DMS153 treated with DMSO at 0.1 percent for 48 hours (cell line): ENCODE data around the gene GRM5.
"Not testable (repeated sequence)": the region's sequence is repeated elsewhere in the genome, so short reads cannot be mapped to it uniquely, and the experiment has no call there.

Experiments
- DNase-seq: peaks from one replicate; lab custom pipeline; 2025; ENCODE audit not compliant: unreplicated experiment; lab: John Stamatoyannopoulos, UW

Gene GRM5

DNA sequence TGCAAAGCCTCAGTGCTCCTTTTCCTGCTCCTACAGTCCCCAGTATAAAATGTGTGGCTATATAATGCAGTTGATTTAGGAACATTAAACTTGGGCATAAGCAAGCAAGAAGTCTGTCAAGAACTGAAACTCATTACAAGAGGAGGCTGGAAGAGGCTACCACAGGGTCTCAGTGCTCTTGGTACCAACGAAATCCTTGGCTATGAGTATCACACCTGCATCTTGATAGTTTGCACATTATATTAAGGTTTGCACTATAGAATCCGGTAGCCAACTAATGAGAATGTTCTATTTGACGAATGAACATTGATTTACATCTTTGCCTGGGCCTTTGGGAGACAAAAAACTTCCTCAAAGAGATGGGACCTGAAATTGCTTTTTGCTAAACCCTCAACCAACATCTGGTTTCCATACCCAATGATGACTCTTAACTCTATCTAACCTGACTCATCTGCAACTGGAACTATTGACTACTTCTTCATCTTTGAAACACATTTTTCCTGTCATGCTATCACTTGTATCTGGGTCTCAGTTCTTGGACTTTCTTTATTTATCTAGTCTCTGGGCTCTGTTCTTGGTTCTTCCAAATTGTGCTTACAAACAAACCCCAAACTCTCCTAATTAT is 521.0 kb downstream of the GRM5 start:
- DNase-seq, result no peak

DNA sequence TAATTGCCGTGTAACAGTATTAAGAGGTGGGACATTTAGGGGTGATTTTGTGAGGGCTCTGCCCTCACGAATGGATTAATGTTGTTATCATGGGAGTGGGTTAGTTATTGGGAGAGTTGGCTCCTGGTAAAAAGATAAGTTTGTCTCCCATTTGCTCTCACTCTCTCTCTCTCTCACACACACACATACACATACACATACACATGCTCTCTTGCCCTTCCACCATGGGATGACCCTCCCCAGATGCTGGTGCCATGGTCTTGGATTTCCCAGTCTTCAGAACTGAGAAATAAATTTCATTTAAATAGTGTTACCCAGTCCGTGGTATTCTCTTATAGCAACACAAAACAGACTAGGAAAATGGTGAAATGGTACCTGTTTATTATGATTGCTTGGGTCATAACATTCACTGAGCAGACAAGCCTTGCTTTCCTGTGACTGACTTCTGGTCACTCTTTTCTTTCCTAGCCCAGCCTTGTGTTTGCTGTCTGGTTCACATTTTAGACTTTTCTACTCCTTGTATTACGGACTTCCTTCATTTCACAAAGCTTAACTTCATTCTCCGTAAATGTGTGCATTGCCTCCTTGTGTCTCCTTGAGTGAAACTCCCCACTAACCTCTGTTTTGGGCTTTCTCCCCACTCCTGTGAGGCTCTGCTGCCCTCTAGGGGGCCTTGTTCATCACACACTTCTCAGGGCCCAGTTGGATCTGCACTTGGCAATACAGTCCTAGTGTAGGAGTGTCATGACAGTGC is 521.7 kb downstream of the GRM5 start:
- DNase-seq, result peak; percentile 44

DNA sequence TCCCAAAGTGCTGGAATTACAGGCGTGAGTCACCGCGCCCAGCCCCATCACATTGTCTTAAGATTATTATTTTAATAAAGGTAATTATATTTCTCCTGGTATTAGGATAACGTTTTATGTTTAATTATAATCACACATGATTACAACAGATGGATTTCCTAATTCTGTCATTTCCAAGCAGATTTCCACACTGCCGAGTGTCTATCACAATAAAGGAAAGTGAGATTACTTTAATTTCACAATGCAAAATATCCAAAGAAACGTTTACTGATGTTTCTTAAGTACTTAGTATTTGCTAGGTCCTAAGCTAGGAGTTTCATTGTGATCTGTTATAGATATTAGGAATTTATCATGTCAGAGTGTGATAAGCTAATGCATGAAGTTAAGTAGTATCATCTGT is 524.8 kb downstream of the GRM5 start:
- no peak for DNase-seq

DNA sequence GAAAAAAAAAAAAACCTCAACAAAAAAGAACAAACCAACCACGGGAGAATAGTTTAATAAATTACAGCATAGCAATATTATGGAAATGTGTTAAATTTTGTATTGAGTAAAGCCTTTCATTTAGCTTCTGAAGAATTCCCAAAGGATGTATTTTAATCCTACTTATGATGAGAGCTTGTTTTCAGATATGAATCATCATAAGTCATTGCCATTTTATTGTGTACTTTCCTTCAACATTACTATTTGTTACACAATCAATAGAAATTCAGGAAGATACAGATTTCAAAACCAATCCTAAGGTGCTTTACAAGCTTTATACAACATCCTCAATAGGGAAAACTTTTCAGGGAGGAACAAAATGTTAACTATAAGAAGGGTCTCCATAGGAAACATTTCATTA is 527.7 kb downstream of the GRM5 start:
- DNase-seq, result no peak

DNA sequence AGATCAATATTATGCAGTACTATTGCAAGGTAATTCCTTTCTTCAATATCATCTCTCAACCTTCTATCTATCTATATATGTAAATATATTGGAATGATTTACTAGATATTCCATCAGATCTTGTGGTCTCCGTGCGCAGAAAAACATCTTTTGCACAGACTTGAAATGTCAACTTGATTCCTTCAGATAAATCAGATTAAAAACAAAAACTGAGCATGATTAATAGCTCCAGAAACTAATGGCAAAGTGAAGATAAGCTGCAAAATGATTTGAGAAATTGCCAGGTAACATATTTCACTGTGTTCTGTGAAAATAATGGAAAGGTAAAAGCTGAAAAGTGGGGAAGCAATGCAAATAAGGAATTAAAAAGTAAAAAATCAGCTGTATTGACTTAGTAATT is 528.2 kb downstream of the GRM5 start:
- DNase-seq, result no peak

DNA sequence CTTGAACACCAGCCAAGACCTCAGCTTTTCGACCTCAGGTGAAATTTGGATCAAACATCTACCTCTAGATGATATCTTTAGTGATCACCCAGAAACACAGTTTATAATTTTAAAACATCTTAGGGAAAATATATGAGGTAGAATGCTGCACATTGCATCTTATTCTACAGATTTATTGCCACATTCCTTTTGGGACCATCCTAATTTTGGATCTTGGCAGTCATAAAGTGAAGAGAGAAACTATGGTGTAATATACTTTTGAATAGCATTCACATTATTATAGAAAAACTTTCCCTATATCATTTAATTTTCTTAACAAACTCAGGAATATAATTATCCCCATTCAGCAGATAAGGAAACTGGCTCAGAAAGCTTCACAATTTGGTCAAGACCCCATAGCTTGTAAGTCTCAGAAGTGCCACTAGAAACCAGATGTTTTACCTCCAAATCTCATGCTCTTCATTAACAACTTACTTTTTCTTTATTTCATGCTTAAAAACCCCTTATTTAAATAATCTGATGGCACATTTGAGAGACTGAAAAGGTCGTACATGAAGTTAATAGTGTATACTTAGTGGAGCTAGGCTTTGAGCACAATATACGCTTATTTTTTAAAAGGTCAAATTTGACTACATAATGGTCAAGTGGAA is 529.0 kb downstream of the GRM5 start:
- no peak for DNase-seq

DNA sequence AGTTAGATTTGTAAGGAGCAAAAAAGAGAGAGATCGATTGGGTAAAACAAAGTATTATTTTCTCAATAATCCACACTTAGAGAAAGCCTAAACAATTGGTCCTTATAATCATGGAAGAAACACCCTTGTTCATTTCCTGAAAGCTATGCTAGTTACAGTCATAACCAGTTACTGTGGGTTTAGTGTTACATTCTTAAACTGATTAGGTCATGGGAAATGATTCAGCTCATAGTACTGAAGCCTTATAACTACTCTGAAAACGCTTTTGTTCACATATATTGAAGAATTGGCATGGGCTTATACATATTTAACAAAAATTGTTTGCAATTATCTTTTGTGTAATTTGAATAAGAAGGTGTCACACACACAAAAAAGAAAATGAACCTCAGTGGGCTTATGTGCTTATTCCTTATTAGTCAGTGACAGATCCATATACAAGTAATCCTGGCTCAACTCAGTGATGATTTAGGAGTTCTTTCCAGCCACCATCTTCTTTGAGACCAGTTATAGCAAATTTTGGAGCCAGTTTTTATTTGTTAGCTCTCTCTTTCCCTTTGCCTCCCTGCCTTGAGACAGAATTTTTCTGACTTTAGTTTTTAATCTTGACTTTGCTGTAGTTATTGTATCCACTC is 529.8 kb downstream of the GRM5 start:
- DNase-seq, result no peak

DNA sequence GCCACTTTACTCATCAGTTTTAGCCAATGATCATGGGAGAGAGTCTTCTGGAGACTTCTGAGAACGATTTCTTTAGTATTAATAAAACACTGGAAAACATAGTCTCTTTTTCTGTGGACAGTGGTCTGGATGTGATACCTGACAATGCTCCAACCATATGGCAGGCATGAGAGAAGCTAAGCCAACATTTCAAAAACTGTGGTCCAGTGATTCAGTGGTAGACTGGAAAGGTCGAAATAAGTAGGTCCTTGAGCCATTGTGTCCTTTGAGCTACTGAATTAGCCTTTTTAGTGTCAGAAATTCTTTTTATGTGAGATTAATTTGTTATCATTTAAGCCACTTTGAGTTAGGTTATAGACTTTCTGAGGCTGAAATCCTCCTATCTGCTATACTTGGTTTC is 530.5 kb downstream of the GRM5 start:
- DNase-seq, result no peak

DNA sequence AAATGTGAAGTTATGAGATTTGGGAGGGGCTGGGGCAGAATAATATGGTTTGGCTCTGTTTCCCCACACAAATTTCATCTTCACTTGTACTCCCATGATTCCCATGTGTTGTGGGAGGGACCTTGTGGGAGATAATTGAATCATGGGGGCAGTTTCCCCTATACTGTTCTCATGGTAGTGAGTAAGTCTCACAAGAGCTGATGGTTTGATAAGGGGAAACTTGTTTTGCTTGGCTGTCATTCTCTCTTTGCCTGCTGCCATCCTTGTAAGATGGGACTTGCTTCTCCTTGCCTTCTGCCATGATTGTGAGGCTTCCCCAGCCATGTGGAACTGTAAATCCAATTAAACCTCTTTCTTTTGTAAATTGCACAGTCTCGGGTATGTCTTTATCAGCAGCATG is 531.1 kb downstream of the GRM5 start:
- DNase-seq, result not testable (repeated sequence)

DNA sequence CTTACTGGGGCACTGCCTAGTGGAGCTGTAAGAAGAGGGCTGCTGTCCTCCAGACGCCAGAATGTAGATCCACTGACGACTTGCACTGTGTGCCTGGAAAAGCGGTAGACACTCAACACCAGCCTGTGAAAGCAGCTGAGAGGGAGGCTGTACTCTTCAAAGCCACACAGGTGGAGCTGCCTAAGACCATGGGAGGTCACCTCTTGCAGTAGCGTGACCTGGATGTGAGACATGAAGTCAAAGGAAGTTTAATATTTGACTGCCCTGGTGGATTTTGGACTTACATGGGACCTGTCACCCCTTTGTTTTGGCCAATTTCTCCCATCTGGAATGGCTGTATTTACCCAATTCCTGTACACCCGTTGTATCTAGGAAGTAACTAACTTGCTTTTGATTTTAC is 531.6 kb downstream of the GRM5 start:
- no peak for DNase-seq

DNA sequence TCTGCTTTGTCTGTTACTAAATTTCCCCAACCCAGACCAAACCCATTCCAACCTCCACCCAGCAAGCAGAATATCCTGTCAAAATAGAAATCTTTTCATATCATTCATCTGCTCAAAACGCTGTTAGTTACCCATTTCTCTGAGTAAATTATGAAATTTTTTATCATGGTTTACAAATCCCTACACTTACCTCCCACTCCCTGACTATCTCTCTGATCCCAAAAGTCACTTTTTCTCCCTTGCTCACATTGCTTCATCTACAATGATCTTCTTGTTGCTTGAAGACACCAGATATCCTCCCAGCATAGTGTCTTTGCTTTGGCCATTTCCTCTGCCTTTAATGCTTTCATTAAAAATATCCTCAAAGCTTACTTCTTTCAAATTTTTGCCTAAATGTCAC is 532.8 kb downstream of the GRM5 start:
- no peak for DNase-seq

DNA sequence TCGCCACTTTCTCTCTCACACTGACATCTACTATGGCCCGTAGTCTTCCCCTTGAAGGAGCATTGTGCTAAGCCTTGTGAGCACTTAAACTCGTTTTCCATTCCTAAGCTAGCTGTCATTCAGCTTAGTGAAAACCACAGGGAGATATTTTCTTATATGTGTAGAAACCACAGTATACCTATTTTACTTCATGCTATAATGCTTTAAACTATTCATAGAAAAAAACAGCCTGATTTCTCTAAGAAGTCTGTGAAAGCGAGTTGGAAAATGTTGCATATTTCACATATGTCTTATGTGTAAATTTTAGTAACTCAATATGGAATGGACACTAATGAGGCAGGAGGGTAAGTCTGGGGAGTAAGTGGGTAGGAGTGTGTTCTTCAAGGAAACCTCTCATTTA is 534.0 kb downstream of the GRM5 start:
- DNase-seq, result no peak

DNA sequence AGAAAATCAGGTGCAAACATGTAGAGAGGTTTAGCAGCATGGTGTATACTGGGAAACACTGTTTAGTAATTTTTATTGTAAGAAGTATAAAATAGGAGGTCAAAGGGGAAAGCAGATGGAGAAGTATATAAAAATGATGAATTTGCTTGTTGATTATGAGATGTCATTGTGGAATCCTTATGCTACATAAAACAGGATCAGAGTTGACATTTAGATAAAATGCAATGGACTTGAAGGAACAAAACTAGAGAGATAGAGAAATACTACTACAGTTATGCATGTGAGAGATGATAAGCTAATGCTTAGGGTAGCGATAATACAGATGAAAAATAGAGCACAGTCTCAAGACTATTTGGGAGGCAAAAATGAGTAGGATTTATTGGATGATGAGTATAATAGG is 536.4 kb downstream of the GRM5 start:
- no peak for DNase-seq

DNA sequence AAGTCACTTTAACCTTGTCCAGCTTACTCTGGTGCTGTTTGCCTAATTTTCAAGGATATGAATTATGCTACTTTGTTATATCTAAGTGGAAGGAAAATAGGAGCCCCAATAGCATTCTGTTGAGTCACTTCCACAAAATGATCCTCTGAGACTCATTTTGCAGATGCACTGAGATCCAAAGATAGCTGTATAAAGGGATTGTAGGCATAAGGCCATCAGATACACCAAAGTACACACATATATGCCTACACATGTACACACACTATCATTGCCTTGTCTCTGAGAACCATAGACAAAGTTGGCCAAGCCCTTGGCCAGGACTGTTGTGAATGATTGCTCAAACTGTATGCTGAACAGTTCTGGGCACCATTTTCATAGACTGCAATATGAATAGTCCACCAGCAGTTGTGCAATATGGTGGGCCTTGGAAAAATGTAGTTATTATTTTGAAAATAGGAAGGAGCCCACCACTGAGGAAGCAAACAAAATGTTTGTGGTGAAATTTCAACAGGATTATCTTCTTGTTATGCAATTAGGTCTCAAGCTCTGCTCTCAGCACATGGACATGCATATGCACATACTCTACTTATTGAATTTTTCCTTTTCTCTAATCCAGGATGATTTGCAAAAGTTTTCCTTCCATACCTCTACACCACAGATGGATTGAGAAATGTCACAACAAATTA is 542.3 kb downstream of the GRM5 start:
- DNase-seq, result no peak

DNA sequence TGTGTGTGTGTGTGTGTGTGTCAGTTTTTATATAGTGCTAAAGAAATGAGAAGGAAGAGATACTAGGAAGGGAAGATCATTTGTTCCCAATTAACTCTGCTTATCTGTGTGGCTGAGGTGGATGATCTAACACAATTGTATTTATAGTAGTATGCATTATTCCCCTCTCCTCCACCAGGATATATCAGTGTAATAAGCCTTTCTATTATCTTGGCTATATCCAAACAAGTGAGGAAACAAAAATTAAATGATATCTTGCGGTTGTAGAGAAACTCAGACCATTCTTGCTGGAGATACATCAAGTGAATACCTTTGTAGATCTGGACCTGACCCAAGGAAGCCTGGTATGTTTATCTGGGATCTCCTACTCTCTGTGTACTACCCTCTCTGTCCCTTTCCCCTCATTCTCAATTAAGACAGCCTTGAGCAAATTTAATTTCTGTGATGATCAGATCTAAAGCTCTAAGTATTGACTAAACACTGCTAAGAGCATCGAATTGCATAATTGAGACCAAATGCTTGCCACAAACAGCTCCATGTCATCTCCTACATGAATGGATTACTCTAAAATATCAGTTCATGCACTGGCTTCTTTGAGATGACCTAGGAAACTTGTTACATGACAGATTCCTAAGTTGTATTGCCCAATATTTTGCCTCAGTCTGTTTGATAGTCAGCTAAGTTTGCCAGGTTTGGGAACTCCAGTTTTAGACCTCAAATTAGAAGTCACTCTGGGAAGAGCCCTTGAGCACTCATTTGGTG is 543.0 kb downstream of the GRM5 start:
- DNase-seq, result no peak

DNA sequence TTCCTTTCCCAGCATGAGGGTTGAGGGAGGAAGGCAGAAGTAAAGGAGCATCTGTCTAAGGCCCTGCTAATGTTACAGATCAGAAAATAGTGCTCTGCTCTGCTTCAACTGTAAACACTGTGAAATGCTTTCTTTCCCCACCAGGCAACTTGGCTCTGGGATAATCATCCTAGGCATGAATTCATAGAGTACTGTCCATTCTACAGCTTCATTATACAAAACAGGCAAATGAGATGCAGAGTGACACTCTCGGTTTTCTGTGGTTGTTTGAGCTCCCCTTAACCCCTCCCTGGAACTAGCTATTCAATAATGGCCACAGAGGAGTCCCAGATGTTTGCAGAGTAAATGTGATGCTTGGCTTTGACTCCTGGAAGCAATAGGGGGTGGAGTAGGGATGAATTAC is 544.0 kb downstream of the GRM5 start:
- DNase-seq, result no peak

DNA sequence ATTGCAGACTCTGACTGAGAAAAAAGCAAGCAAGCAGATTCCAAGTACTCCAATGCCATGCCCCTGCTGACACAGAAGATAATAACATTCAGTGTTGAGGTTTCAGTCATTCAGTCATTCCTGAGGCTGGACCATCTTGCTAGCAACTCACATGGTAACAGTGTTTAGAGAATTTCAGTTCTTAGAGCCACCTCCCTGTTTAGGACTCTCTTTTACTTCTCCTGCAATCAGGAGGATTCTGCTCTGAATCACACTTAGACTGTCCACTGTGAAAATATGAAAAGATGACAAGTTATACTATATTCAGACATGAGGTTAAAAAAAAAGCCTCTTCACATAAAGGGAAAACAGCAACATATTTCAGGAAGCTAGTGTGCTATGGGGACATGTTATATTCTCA is 544.4 kb downstream of the GRM5 start:
- DNase-seq, result no peak

DNA sequence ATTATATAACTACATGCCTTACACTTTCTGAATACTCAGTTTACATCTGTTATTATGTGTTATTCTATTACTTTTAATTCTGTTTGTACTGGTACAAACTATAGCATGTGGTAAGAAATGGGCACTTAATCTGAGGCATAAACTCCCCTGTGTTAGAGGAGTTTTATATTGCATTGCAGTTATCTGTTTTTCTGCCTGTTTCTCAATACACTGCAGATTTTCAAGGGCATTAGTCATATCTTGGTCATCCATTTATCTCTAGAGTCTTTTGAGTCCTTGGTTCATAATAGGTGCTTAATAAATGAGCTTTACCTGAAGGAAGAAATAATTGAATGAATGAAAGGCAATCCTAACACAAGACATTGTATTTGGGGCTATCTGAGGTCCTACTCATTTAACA is 545.4 kb downstream of the GRM5 start:
- DNase-seq, result no peak

DNA sequence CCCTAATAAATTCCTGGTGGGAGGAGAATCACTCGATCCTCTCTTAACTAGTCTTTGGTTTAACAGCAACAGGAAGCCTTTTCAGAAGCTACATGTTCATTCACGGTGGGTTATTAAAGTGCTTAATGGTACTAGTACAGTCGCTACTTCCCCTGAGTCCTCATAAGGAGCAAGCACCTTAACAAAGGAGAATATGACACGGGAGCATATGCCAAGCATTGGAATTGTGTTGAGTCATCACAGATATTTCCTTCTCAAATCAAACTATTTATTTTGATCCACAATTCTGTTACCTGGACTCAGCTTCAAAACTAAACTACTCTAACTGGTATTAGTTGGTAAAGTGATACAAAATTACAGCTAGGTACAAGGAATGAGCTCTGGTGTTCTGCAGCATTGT is 550.8 kb downstream of the GRM5 start:
- DNase-seq, result no peak

DNA sequence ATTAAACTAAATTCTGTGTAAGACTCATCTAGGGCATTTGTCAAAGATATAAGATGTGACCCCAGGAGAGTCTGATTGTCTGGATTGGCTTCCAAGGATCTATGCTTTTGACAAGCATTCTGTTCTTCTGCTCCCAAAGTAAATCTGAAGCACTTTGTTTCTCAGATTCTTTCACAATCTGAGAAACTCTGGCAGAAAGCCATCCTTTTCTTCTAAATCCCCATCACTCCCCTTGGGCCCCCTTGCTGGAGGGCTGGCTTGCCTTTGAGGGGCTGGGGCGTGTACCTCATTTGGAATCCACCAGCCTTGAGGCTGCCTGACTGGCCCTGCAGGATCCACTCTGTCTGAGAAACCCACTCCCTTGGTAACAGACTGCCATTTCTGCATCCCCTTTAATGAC is 554.8 kb downstream of the GRM5 start:
- DNase-seq, result no peak
